IMR-90 (cell line): ENCODE results near the gene PCNP. TPM values are rescaled to one million over a fixed set of nuclear protein-coding genes. Genes with fewer than 3 reads are reported as not detected.

Experiments used
- ATAC-seq: fragments of 200-7000 bp; cut with Tn5 transposase; 2 replicates; pipeline ENCODE4 v1.9.1; 2020; ENCODE audit warnings: low read depth, mild to moderate bottlenecking, moderate library complexity
- BruUV-seq: library from RNA; stranded (reverse); fragments of 400-500 nt; replicated peaks from 2 replicates; lab custom pipeline; 2021; lab: Mats Ljungman, UMichigan
- CTCF ChIA-PET: fragments of 300-600 bp; formaldehyde crosslinking; extraction: SDS; loops from one replicate; lab custom pipeline; 2021; ENCODE audit warnings: antibody characterized with exemption; lab: Yijun Ruan, JAX
- POLR2A ChIA-PET: fragments of 300-600 bp; sonication (Branson Sonifier 250); formaldehyde crosslinking; loops from one replicate; lab custom pipeline; 2022; ENCODE audit warnings: antibody characterized with exemption; ENCODE audit not compliant: unreplicated experiment; lab: Charles Lee
- DNase-seq: peaks from one replicate; pipeline ENCODE4 v3.0.0; 2013
- H2AFZ ChIP-seq: replicated peaks from 2 replicates; pipeline ENCODE3; 2013; ENCODE audit warnings: low read length, mild to moderate bottlenecking; ENCODE audit not compliant: poor library complexity
- H2AK5ac ChIP-seq: 2 replicates; pipeline ENCODE4 v1.6.1; 2013; ENCODE audit warnings: low read depth, low read length, inconsistent platforms
- H2AK9ac ChIP-seq: replicated peaks from 2 replicates; pipeline ENCODE3; 2013; ENCODE audit warnings: mild to moderate bottlenecking, low read depth, low read length, moderate library complexity; ENCODE audit not compliant: poor library complexity
- H2BK120ac ChIP-seq: 2 replicates; pipeline ENCODE4 v1.6.1; 2013; ENCODE audit warnings: low read depth, low read length, inconsistent platforms
- H2BK15ac ChIP-seq: 3 replicates; pipeline ENCODE4 v1.6.1; 2013; ENCODE audit warnings: low read depth, low read length, inconsistent platforms
- H2BK20ac ChIP-seq: 2 replicates; pipeline ENCODE4 v1.6.1; 2013; ENCODE audit warnings: low read depth, mild to moderate bottlenecking, inconsistent platforms, low read length, moderate library complexity
- H2BK5ac ChIP-seq: 2 replicates; pipeline ENCODE4 v1.6.1; 2013; ENCODE audit warnings: mild to moderate bottlenecking, low read depth, low read length, inconsistent platforms; ENCODE audit not compliant: poor library complexity, severe bottlenecking
- H3K14ac ChIP-seq: replicated peaks from 2 replicates; pipeline ENCODE4 v1.6.1; 2013; ENCODE audit warnings: low read depth, low read length, inconsistent platforms
- H3K18ac ChIP-seq: 2 replicates; pipeline ENCODE4 v1.6.1; 2013; ENCODE audit warnings: low read depth, low read length, control low read depth
- H3K23ac ChIP-seq: 2 replicates; pipeline ENCODE4 v1.6.1; 2013; ENCODE audit warnings: low read depth, low read length, inconsistent platforms
- H3K27ac ChIP-seq: 2 replicates; pipeline ENCODE4 v1.5.1; 2013; ENCODE audit warnings: mild to moderate bottlenecking, control low read depth, low read length; ENCODE audit not compliant: insufficient read depth
- H3K27me3 ChIP-seq: 2 replicates; pipeline ENCODE4 v1.6.1; 2013; ENCODE audit warnings: low read length; ENCODE audit not compliant: control insufficient read depth, insufficient read depth
- H3K36me3 ChIP-seq: 2 replicates; pipeline ENCODE4 v1.6.1; 2013; ENCODE audit warnings: low read length, mixed read lengths; ENCODE audit not compliant: control insufficient read depth, insufficient read depth
- H3K4ac ChIP-seq: 2 replicates; pipeline ENCODE4 v1.6.1; 2013; ENCODE audit warnings: low read depth, low read length, inconsistent platforms
- H3K4me1 ChIP-seq: 2 replicates; pipeline ENCODE4 v1.6.1; 2013; ENCODE audit warnings: low read length, mixed read lengths; ENCODE audit not compliant: control insufficient read depth, insufficient read depth
- H3K4me2 ChIP-seq: 2 replicates; pipeline ENCODE4 v1.6.1; 2013; ENCODE audit warnings: low read depth, mild to moderate bottlenecking, control low read depth, low read length, moderate library complexity
- H3K4me3 ChIP-seq: 2 replicates; pipeline ENCODE4 v1.5.1; 2013; ENCODE audit warnings: low read depth, mild to moderate bottlenecking, control low read depth, low read length, moderate library complexity; ENCODE audit not compliant: insufficient read depth
- H3K56ac ChIP-seq: 2 replicates; pipeline ENCODE4 v1.6.1; 2013; ENCODE audit warnings: low read length, inconsistent platforms; ENCODE audit not compliant: insufficient read depth; ENCODE audit errors: extremely low read depth
- H3K79me1 ChIP-seq, 2 experiments: 2 replicates each; pipeline ENCODE4 v1.6.1; 2013; ENCODE audit warnings: low read length in 2 of 2, inconsistent platforms in 1 of 2, low read depth in 1 of 2
- H3K9ac ChIP-seq: 2 replicates; pipeline ENCODE4 v1.6.1; 2013; ENCODE audit warnings: low read depth, low read length, control low read depth
- H3K9me1 ChIP-seq: 2 replicates; pipeline ENCODE4 v1.6.1; 2013; ENCODE audit warnings: low read length, inconsistent platforms; ENCODE audit not compliant: insufficient read depth
- H3K9me3 ChIP-seq: 2 replicates; pipeline ENCODE4 v1.6.1; 2013; ENCODE audit warnings: low read length; ENCODE audit not compliant: control insufficient read depth, insufficient read depth
- H4K20me1 ChIP-seq: 2 replicates; pipeline ENCODE4 v1.6.1; 2013; ENCODE audit warnings: low read length, inconsistent platforms; ENCODE audit not compliant: insufficient read depth
- H4K5ac ChIP-seq: 2 replicates; pipeline ENCODE4 v1.6.1; 2013; ENCODE audit warnings: mild to moderate bottlenecking, low read depth, low read length, control low read depth
- H4K8ac ChIP-seq, 2 experiments: 2 replicates each; pipeline ENCODE4 v1.6.1; 2013; ENCODE audit warnings: low read depth in 2 of 2, low read length in 2 of 2, control low read depth in 1 of 2, inconsistent platforms in 1 of 2
- H4K91ac ChIP-seq: 2 replicates; pipeline ENCODE4 v1.6.1; 2013; ENCODE audit warnings: low read depth, low read length, inconsistent platforms; ENCODE audit not compliant: insufficient read depth
- CTCF ChIP-seq: conservative IDR thresholded peaks from 2 replicates; pipeline ENCODE4 v1.5.1; 2012; ENCODE audit warnings: mild to moderate bottlenecking, low read depth, low read length, improper control_type of control experiment
- ELK1 ChIP-seq: fragments of 150-350 bp; IDR thresholded peaks from 2 replicates; pipeline ENCODE4 v1.6.1; 2016; ENCODE audit warnings: low read depth, mild to moderate bottlenecking, low read length, moderate library complexity, borderline replicate concordance
- MAFK ChIP-seq: IDR thresholded peaks from 2 replicates; pipeline ENCODE4 v1.6.1; 2012; ENCODE audit warnings: low read depth, low read length, improper control_type of control experiment
- MAZ ChIP-seq: IDR thresholded peaks from 2 replicates; pipeline ENCODE4 v1.6.1; 2012; ENCODE audit warnings: low read depth, mild to moderate bottlenecking, low read length, improper control_type of control experiment, moderate library complexity, borderline replicate concordance
- SMC3 ChIP-seq: fragments of 150-350 bp; IDR thresholded peaks from 2 replicates; pipeline ENCODE4 v1.6.1; 2016; ENCODE audit warnings: low read depth, mild to moderate bottlenecking, antibody characterized with exemption, low read length, moderate library complexity
- WGBS, 2 experiments: methylation state at CpG; one replicate each; pipeline versions ENCODE4 v1.1.5 to v1.1.7; 2013; ENCODE audit warnings: missing lambda C conversion rate in 2 of 2; ENCODE audit not compliant: insufficient read length in 1 of 2; ENCODE audit errors: extremely low coverage in 2 of 2; 5-methylcytosine and 5-hydroxymethylcytosine counted together
- dilution Hi-C: fragments of 300-500 bp; cut with HindIII; formaldehyde crosslinking; loops from one replicate; pipeline ENCODE4 v1.14.3; 2018; ENCODE audit warnings: low sequenced_read_pairs; ENCODE audit not compliant: unreplicated experiment
- in situ Hi-C: fragments of 300-500 bp; cut with MboI; formaldehyde crosslinking; loops from 3 replicates; pipeline ENCODE4 v1.14.3; 2019; ENCODE audit warnings: low sequenced_read_pairs, inconsistent platforms, mixed read lengths
- intact Hi-C: fragments of 100-400 bp; cut with micrococcal nuclease; formaldehyde crosslinking; loops from 2 replicates; pipeline ENCODE4 v1.10.0; 2022
- polyA plus RNA-seq, 3 experiments: library from polyadenylated mRNA; depleted of rRNA; stranded (reverse); fragments of >200 nt; gene quantifications; 2 replicates each; pipeline ENCODE4 v1.2.3, GENCODE V29; 2012; ENCODE audit warnings: low replicate concordance in 1 of 3
- total RNA-seq: library from RNA; depleted of rRNA; stranded (reverse); fragments of >200 nt; gene quantifications from 2 replicates; pipeline ENCODE4 v1.2.3, GENCODE V29; 2012

The PCNP gene
- total and polyA plus RNA-seq, 2 of the 4 experiments (the other 2 are of a cell fraction), result 34.6 to 53.2 TPM

GRCh38 chr3:101571028-101571895 lies 2.7 kb upstream of the PCNP start:
- Histone ChIP-seq H2AFZ (no peak overlapping the region), H2AK9ac (no peak overlapping the region), H3K23ac (no peak overlapping the region), H3K9me1 (peaks cover 5% of the 10 kb centered on the region), H3K4me1 (peaks cover 8% of the 10 kb centered on the region), H2BK15ac (no peak overlapping the region), H4K91ac (no peak overlapping the region), H3K27ac (no peak overlapping the region), H4K20me1 (peaks cover 6% of the 10 kb centered on the region; the same call in 1 of the 2 replicates), H3K9me3 (no peaks in the 10 kb centered on the region), H2BK20ac (no peak overlapping the region), H3K14ac (no peak overlapping the region), H3K9ac (no peak overlapping the region), H3K56ac (no peak overlapping the region), H3K4me3 (no peak overlapping the region), H3K79me1 (peaks cover 10 to 28% of the 10 kb centered on the region in 2 experiments; a peak in 2 of 4 replicates), H2BK120ac (no peak overlapping the region), H3K4me2 (no peak overlapping the region), H4K8ac (no peak overlapping the region), H3K18ac (no peak overlapping the region), H3K27me3 (no peaks in the 10 kb centered on the region), H3K36me3 (peaks cover 2% of the 10 kb centered on the region; the same call in 1 of the 2 replicates), H4K5ac (no peak overlapping the region), H2AK5ac (no peak overlapping the region), H3K4ac (no peak overlapping the region), H2BK5ac (no peak overlapping the region)
- TF ChIP-seq MAFK, result no peak
- no peak for TF ChIP-seq MAZ
- no peak for TF ChIP-seq SMC3
- TF ChIP-seq ELK1, result no peak
- TF ChIP-seq CTCF, result no peak
- no peak for DNase-seq
- no peak for ATAC-seq
- WGBS, 2 experiments, result no CpG with 5 or more reads among the region's 9 CpGs
- intact Hi-C loops, result loop anchor here (5.0 kb wide), 1 partner anchor 66 kb away; no protein-coding TSS in a partner anchor
- BruUV-seq, result no TSS peak
- dilution Hi-C loops, result no loop called here
- in situ Hi-C loops, result no loop called here
- ChIA-PET CTCF (no interaction called here), POLR2A (no interaction called here)
